HG02970 (cell line): Measurements from ENCODE around the gene HCFC1.
"Not testable (repeated sequence)": the region's sequence is repeated elsewhere in the genome, so short reads cannot be mapped to it uniquely, and the experiment has no call there.

Experiments used
- ATAC-seq: cut with Tn5 transposase; IDR thresholded peaks from one replicate; pipeline ENCODE4 v1.9.1; 2021; ENCODE audit warnings: mild to moderate bottlenecking, moderate library complexity, moderate number of reproducible peaks; ENCODE audit not compliant: unreplicated experiment, low FRiP score

The HCFC1 gene

DNA sequence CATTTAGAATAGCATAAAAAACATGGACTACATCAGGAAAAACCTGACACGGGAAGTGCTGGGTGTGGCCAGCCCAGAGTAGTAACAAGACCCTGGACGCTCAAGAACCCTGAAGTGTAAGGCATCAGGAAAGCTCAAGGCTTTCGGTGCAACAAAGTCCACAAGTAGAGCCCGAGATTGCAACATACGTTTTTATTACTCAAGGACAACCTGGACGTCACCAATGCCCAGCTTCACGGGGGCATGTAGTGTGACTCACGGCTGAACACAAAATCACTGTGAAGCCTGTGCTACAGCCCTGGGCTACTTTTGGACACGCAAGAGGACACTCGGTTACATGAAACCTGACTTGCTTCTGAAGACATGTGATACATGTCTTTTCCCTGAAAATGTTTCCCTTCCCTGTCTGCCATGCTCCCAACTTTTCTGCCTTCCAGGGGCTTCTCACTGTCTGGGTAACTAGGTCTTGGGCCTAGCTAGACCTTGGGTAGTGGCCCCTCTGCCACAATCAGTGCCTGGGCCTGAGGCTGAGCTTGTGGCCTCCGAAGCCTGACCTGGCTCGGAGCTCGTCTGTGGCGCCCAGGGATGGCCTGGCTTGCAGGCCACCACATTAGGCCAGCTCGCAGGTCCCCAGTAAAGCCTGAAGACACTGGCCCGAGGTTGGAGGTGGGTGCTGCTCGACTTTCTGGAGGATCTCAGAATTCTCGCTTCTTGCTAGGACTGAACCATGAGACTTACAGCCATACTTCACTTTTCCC lies 38.9 kb upstream of the HCFC1 start:
- ATAC-seq = no peak

DNA sequence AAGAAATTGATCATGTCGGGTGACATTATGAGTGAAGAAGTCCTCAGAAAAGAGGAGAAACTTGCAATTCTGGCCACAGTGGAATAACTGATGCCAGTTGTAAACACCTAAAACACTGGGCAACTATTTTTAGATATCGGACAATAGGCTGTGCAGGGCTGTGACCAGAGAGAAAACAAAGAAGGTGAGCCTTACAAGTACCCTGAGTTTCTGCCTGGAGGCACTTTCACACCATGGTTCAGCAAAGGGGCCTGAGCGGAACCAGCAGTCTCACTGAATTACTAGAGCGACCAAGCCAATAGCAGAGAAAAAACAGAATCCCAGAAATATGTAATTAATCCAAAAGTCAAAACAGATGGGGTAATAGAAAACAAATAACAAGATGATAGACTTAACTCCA lies 36.9 kb upstream of the HCFC1 start:
- no peak for ATAC-seq

DNA sequence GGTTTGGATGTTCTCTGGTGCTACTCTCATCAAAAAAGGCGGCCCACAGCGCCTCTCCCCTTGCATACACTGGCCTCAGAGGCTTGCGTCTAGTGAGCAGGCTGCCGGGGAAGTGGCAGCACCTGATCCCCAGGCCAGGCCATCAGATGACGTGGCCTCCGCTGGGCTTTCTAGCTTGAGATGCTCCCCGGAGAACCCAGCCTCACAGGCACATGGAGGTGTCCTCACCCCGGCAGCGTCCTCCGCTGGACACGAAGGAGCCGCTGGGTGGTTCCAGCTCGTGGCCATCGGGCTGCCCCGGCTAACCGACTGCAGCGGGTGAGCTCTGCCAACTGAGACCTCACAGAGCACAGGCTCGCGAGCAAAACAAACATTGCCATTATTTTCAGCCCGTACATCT lies 35.3 kb upstream of the HCFC1 start:
- no peak for ATAC-seq

- no peak for ATAC-seq
Measured at GRCh38 chrX:154004315-154004714, 32.7 kb upstream of the HCFC1 start.

- ATAC-seq = no peak
Measured at GRCh38 chrX:154002215-154002719, 30.6 kb upstream of the HCFC1 start.

- no peak for ATAC-seq
Measured at GRCh38 chrX:154000051-154000450, 28.4 kb upstream of the HCFC1 start.

DNA sequence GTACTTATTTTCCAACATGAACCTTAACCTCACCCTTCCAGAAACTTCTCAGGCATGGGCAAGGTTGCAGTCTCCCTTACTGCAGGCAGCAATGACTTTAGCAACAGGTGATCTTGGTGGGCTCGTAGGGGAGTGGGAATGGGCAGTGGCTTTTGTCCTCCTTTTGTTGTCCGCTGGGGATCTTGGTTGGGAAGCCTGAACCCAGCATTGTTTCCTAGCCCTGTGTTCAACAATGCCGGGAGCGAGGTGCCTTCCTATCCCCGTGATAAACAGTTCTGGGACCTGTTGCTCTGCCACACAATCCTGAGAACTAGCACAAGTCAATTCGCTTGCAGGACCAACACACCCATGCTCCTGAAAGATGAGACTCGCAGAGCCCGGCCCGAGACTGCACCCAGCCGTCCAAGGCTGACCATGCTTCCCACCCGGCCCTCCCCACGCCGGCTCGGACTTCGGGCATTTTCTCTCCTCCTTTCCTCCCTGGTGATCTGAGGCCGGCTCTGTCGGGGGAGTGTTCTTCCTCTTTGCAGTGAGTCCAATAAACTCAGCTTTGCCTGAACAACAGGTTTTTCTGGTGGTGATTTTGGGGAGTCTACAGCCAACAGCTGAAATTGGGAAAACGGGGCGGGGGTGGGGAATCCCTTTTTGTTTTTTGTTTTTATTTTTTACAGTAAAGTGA lies 27.9 kb upstream of the HCFC1 start:
- ATAC-seq = no peak

- ATAC-seq = no peak
Measured at GRCh38 chrX:153995504-153995903, 23.9 kb upstream of the HCFC1 start.

- not testable (repeated sequence) for ATAC-seq
Measured at GRCh38 chrX:153994398-153994797, 22.8 kb upstream of the HCFC1 start.

DNA sequence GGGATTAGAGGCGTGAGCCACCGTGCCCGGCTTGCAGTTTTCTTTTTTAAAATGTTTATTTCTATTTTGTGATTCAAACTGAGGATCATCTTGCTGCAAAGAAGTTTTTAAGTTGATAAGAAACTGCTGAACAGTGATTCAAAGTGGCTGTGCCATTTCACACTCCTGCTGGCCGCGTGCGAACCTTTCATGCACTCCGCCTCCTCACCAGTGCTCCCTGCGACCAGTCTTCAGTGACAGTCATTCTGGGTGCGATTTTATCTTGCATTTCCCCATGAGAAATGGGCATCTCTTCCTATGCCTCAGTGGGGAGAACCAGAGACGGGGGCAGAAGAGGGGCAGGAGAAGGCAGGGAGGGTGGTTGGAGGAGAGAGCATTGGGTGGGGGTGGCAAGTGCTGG lies 22.4 kb upstream of the HCFC1 start:
- no peak for ATAC-seq

DNA sequence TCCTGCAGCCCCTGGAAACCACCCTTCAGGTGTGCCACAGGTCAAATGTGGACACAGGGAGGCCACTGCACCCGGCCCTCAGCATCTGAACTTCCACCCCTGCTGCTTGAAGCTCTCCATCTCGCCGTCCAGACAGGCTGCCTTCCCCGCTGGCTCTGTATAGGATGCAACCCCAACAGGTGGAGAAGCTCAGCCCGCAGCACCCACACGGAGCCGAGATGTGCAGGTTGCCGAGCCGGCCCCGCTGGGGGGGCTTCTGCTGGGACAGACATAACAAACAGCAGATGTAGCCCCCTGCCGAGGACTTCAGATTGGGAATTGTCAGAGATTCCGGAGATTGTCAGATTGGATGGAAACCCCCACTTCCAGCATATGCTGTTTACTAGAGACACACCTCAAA lies 21.5 kb upstream of the HCFC1 start:
- ATAC-seq = no peak

- ATAC-seq = no peak
Measured at GRCh38 chrX:153992180-153992579, 20.6 kb upstream of the HCFC1 start.

DNA sequence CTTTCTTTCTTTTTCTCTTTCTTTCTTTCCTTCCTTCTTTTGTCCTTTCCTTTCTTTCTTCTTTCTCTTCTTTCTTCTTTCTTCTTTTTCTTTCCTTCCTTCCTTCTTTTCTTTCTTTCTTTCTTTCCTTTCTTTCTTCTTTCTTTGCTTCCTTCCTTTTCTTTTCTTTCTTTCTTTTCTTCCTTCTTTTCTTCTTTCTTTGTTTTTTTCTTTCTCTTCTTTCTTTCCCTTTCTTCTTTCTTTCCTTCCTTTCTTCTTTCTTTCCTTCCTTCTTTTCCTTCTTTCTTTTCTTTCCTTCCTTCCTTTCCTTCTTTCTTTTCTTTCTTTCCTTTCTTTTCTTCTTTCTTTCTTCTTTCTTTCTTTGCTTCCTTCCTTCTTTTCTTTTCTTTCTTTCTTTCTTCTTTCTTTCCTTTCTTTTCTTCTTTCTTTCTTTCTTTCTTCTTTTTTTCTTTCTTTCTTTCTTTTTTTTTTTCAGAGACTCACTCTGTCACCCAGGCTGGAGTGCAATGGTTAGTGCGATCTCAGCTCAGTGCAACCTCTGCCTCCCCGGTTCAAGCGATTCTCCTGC lies 19.5 kb upstream of the HCFC1 start:
- no peak for ATAC-seq

DNA sequence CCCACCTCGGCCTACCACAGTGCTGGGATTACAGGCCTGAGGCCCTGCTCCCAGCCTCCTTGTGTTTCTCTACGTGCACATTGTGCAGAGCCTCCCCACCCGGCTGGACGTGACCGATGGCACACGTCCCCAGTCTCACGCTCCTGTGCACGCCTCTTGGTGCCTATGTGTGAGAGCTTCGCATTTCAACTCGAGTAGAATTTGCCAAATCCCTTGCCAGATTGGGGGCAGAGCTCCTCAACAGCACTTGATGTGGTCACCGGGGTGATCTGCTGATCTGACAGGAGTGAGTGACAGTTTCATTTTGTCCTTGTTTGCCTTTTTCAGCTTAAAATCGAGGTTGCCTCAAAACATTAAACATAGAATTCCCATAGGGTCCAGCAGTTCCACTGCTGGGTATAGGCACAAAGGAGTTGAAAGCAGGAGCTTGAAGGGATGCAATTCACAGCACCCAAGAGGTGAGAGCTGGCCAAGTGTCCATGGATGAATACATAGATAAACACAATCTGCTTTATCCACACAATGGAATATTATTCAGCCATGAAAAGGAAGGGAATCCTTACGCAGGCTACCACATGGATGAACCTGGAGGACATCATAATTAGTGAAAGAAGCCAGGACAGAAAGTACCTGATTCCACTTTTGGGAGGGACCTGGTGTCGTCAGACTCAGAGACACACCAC lies 18.5 kb upstream of the HCFC1 start:
- ATAC-seq = no peak

DNA sequence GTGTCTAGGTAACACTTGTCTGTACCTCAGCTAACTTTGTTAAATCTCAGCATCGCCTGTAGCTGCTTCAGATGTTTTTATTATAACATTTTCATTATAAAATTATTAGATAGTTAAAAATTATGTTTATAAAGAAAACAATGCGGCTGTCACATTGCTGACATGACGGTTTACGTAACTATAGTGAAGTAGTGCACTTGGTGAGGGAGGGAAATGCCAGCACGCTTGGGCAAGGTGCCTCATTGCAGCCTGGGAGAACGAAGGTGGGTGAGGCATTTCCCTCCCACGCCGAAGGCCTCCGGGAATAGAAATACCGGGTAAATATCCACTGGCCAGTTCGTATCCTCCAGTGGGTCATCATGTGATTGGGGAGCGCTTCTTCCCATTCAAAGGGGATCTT lies 16.9 kb upstream of the HCFC1 start:
- no peak for ATAC-seq

DNA sequence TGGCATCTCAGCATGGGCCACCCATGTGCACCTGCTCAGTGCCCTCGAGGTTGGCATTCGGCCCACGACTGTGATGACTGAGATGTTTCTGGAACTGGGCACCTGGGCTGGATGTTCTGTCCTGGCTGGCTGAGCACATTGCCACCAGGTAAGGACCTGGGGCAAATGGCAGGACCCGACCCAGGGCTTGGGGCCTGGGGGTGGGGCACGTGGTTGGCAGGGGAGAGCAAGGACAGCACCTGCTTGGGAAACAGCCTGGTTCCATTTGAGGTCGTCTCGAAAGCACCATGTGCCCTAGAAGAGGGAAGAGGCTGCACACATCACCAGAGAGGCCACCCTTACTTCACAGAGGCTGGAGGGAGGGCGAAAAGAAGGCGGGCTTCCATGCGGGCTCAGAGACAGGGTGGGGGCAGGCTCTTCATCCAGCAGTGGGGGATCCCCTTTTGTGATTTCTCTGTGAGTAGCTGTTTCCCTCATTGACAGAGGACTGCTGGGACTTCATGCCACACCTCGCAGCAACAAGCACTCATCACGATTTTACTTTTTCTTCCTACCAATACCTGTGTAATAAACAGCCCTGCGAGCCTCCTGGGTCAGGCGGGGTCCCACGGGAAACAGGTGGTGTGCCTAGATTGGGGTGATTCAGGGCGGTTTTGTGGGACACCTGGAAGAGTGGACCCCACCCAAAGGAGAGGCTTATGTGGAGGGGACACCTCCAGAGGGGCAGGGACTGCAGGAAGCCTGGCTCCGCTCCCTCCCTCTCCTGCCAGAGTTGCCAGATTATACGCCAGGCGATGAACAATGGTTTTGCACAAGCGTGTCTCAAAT lies 12.9 kb upstream of the HCFC1 start:
- no peak for ATAC-seq

DNA sequence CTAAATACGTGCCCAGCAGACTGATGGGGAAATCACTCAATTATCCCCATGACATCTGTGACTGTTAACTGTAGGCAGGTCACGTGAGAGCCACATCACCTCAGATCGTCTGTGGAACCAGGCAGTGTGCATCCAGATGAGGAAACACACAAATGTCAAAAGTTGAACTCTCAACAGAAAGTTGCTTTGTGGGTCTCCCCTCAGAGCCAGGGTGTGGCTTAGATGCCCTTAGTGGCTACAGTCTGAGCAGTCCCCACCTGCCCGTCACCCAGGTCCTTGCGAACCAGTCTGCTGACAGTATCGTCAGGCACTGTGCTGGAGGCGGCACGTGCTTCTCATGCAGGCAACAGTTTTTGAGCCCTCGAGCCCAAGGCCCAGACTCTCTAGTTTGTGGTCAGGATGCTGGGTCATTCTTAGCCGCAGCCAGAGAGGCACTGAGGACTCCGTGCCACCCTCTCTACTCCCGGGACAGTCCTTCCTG lies 11.7 kb upstream of the HCFC1 start:
- no peak for ATAC-seq

GRCh38 chrX:153981771-153982533 lies 10.3 kb upstream of the HCFC1 start:
- ATAC-seq = no peak

GRCh38 chrX:153981231-153981630 lies 9.6 kb upstream of the HCFC1 start:
- no peak for ATAC-seq
